PFSK-1 (cell line): ENCODE data around the gene ERFE.

ENCODE experiments used
- FOXP2 ChIP-seq: optimal IDR thresholded peaks from 2 replicates; pipeline ENCODE3; 2011; ENCODE audit warnings: borderline replicate concordance, control low read depth, inconsistent platforms; ENCODE audit not compliant: insufficient read depth; ENCODE audit errors: extremely low read length, extremely low read depth
- POLR2AphosphoS5 ChIP-seq: IDR thresholded peaks from 2 replicates; pipeline ENCODE4 v1.6.1; 2012; ENCODE audit warnings: low read depth, mild to moderate bottlenecking, control low read depth, low read length, moderate library complexity
- SIN3A ChIP-seq: IDR thresholded peaks from 2 replicates; pipeline ENCODE4 v1.6.1; 2012; ENCODE audit warnings: mild to moderate bottlenecking, low read length, moderate library complexity, borderline replicate concordance; ENCODE audit not compliant: insufficient read depth
- TAF1 ChIP-seq: IDR thresholded peaks from 2 replicates; pipeline ENCODE4 v1.6.1; 2012; ENCODE audit warnings: low read length, control low read depth, borderline replicate concordance; ENCODE audit not compliant: insufficient read depth
- TF ChIP-seq, protein P1 (sequence below), 2 experiments: IDR thresholded peaks; 2 replicates each; pipeline versions ENCODE4 v1.6.1 to v1.8.0; 2011 to 2012; ENCODE audit warnings: low read depth in 2 of 2, low read length in 2 of 2, control low read depth in 1 of 2, inconsistent platforms in 1 of 2, mild to moderate bottlenecking in 1 of 2, moderate library complexity in 1 of 2; ENCODE audit not compliant: insufficient read depth in 1 of 2

Gene ERFE

DNA sequence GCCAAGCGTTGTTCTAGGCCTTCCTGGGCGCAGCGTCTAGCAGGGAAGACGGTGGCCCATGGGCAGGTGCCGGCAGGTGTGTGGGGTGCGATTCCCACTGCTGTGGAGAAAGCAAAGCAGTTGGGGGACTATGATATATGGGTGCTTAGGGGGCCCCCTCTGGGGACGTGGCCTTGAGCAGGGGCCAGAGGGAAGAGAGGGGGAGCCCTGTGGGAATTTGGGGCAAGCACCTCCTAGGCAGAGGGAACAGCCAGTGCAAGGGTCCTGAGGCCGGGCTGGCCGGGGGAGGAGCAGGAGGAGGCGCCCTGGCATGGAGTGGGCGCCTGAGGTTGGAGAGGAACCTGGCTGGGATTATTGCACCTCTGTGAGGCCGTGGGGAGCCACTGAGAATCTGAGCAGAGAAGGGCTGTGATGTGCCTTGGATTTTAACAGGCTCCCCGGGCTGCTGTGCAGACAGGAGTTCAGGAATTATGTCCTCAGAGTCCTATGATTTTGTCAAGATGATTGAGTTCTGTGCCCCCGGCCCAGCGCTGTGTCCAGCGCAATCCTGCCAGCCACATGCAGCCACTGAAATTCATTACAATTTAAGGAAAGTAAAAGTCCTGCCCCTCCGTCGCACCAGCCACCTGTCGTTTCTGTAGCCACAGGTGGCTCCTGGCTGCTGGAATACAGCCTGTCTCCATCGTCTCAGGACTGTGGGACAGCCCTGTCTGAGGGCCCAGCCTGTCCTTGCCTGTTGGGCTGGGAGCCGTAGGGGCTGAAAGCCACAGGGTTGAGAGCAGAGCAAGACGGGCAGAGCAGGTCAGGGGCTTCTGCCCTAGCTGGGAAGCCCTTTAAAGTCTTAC, 29.4 kb upstream of the ERFE start:
- no peak for TF ChIP-seq POLR2AphosphoS5
- no peak for TF ChIP-seq FOXP2
- TF ChIP-seq, protein P1, sequence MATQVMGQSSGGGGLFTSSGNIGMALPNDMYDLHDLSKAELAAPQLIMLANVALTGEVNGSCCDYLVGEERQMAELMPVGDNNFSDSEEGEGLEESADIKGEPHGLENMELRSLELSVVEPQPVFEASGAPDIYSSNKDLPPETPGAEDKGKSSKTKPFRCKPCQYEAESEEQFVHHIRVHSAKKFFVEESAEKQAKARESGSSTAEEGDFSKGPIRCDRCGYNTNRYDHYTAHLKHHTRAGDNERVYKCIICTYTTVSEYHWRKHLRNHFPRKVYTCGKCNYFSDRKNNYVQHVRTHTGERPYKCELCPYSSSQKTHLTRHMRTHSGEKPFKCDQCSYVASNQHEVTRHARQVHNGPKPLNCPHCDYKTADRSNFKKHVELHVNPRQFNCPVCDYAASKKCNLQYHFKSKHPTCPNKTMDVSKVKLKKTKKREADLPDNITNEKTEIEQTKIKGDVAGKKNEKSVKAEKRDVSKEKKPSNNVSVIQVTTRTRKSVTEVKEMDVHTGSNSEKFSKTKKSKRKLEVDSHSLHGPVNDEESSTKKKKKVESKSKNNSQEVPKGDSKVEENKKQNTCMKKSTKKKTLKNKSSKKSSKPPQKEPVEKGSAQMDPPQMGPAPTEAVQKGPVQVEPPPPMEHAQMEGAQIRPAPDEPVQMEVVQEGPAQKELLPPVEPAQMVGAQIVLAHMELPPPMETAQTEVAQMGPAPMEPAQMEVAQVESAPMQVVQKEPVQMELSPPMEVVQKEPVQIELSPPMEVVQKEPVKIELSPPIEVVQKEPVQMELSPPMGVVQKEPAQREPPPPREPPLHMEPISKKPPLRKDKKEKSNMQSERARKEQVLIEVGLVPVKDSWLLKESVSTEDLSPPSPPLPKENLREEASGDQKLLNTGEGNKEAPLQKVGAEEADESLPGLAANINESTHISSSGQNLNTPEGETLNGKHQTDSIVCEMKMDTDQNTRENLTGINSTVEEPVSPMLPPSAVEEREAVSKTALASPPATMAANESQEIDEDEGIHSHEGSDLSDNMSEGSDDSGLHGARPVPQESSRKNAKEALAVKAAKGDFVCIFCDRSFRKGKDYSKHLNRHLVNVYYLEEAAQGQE (IDR thresholded peaks at IDR 0.05; ENCODE audit: insufficient read depth in 1 of 2, low read depth in 2 of 2, low read length in 2 of 2) = no peak
- TF ChIP-seq SIN3A = no peak
- no peak for TF ChIP-seq TAF1

DNA sequence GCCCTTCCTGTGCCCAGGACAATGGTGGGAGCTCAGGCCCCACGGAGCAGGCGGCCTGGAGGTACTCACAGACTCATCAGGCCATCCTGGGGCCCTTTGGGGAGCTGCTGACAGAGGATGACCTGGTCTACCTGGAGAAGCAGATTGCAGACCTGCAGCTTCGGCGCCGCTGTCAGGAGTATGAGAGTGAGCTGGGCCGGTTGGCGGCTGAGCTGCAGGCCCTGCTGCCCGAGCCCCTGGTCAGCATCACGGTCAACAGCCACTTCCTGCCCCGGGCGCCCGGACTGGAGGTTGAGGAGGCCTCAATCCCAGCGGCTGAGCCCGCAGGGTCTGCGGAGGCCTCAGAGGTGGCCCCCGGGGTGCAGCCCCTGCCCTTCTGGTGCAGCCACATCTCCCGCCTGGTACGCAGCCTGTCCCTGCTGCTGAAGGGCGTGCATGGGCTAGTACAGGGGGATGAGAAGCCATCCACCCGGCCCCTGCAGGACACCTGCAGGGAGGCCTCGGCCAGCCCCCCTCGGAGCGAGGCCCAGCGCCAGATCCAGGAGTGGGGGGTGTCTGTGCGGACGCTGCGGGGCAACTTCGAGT, 28.6 kb upstream of the ERFE start:
- no peak for TF ChIP-seq POLR2AphosphoS5
- TF ChIP-seq TAF1 = no peak
- no peak for TF ChIP-seq SIN3A
- TF ChIP-seq FOXP2 = no peak
- TF ChIP-seq, protein P1 (IDR thresholded peaks at IDR 0.05; ENCODE audit: insufficient read depth in 1 of 2, low read depth in 2 of 2, low read length in 2 of 2) = no peak

DNA sequence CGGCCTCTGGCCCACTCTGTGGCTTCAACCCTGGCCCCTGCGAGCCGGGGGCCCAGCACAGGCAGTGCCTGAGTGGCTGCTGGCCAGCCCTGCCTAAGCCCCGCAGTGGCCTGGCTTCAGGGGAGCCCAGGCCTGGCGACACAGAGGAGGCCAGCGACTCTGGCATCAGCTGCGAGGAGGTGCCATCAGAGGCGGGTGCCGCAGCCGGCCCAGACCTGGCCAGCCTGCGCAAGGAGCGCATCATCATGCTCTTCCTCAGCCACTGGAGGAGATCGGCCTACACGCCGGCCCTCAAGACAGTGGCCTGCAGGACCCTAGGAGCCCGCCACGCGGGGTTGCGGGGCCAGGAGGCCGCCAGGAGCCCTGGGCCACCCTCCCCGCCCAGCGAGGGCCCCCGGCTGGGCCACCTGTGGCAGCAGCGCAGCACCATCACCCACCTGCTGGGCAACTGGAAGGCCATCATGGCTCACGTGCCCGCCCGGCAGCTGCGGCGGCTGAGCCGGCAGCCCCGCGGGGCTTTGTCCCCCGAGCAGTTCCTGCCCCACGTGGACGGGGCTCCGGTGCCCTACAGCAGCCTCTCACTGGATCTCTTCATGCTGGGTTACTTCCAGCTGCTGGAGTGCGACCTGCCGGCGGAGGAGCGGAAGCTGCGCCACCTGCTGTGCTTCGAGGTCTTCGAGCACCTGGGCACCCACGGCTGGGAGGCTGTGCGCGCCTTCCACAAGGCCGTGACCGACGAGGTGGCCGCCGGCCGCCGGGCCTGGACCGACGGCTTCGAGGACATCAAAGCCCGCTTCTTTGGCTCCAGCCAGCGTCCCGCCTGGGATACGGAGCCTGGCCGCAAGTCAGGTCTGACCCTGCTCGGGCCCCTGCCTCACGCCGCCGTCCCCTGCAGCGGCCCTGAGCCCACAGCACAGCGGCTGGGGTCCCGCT, 27.8 kb upstream of the ERFE start:
- TF ChIP-seq SIN3A (no peak), FOXP2 (no peak), TAF1 (no peak), POLR2AphosphoS5 (no peak)
- TF ChIP-seq, protein P1 (IDR thresholded peaks at IDR 0.05; ENCODE audit: insufficient read depth in 1 of 2, low read depth in 2 of 2, low read length in 2 of 2) = no peak

DNA sequence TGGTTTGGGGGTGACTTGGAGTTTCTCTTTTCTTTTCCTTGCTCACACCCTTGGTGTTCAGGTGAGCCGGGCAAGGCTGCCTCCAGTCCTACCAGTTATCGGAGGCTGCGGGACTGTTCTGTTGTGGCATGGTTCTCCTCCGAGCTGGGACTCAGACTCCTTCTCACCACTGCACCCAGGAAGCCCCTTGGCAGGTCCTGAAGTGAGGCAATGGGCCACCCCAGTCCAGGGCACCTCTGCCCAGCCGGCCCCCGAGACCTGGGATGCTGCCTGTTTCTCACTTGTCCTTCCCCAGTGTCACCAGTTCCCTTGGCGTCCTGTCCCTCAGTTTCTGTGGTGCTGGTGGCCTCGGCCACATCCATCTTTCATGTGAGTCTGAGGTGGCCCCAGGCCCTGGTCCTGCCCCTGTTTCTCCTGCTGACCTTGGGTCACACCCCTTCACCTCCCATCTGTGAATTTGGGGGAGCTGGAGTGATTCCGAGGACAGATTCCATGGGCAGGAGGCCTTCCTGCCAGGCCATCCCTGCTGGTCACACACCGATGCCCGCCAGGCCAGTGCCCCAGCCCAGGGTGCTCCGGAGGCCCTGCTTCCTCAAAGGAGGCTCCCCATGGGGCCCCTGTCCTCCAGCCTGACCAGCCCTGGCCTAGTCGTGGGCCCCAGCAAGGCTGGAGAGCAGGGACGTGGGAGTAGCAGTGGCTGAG, 26.9 kb upstream of the ERFE start:
- TF ChIP-seq SIN3A = no peak
- no peak for TF ChIP-seq TAF1
- TF ChIP-seq POLR2AphosphoS5 = no peak
- TF ChIP-seq, protein P1 (IDR thresholded peaks at IDR 0.05; ENCODE audit: insufficient read depth in 1 of 2, low read depth in 2 of 2, low read length in 2 of 2) = no peak
